Gastroesophageal sphincter (tissue), 4 donors: ENCODE data around the gene NR4A3. TPM values are rescaled to one million over a fixed set of nuclear protein-coding genes. Genes with fewer than 3 reads are reported as not detected.

ENCODE experiments used
- ATAC-seq: fragments of 150-250 bp; one replicate; pipeline ENCODE4 v1.9.1; 2016; ENCODE audit warnings: mild to moderate bottlenecking, moderate library complexity
- H3K27ac ChIP-seq, 4 donors: fragments of 200-600 bp; sonication (generic) in 3 of 4; 1 replicate in 3 of 4; 2 replicates in 1 of 4; pipeline ENCODE4 v1.5.1; 2016 to 2019
- H3K27me3 ChIP-seq: fragments of 200-600 bp; sonication (generic); one replicate; pipeline ENCODE4 v1.5.1; 2019
- H3K36me3 ChIP-seq, 2 donors: fragments of 200-600 bp; sonication (generic); one replicate each; pipeline ENCODE4 v1.5.1; 2019; ENCODE audit warnings: control low read depth in 1 of 2
- H3K4me1 ChIP-seq, 3 donors: fragments of 200-600 bp; sonication (generic); 1 replicate in 2 of 3; 2 replicates in 1 of 3; pipeline ENCODE4 v1.5.1; 2016 to 2019; ENCODE audit warnings: control low read depth in 2 of 3
- H3K4me3 ChIP-seq, 2 donors: fragments of 200-600 bp; sonication (generic); one replicate each; pipeline ENCODE4 v1.5.1; 2019; ENCODE audit warnings: mild to moderate bottlenecking in 1 of 2, moderate library complexity in 1 of 2
- H3K9me3 ChIP-seq, 3 donors: fragments of 200-600 bp; sonication (generic); one replicate each; pipeline ENCODE4 v1.5.1; 2017 to 2019; ENCODE audit warnings: control low read depth in 2 of 3
- EP300 ChIP-seq: sonication (generic); formaldehyde crosslinking; IDR thresholded peaks from one replicate; pipeline ENCODE4 v1.6.1; 2017; ENCODE audit warnings: antibody characterized with exemption, mild to moderate bottlenecking
- POLR2A ChIP-seq, 2 donors: fragments of 450-650 bp; IDR thresholded peaks; one replicate each; pipeline ENCODE4 v1.6.1; 2017; ENCODE audit warnings: antibody characterized with exemption in 2 of 2, mild to moderate bottlenecking in 2 of 2, moderate library complexity in 1 of 2
- POLR2AphosphoS5 ChIP-seq: sonication (generic); formaldehyde crosslinking; IDR thresholded peaks from one replicate; pipeline ENCODE4 v1.6.1; 2017; ENCODE audit warnings: antibody characterized with exemption
- WGBS, 2 donors: methylation state at CpG; one replicate each; pipeline ENCODE4 v1.1.5; 2018; ENCODE audit warnings: low coverage in 1 of 2; 5-methylcytosine and 5-hydroxymethylcytosine counted together
- total RNA-seq, 4 donors: library from RNA; depleted of rRNA; stranded (reverse); fragments of >200 nt; gene quantifications; one replicate each; pipeline ENCODE4 v1.1.0, GENCODE V29; 2016
- TF ChIP-seq, protein P1 (sequence below), 4 experiments: fragments of 200-600 bp in 2 of 4; fragments of 450-650 bp in 2 of 4; sonication (generic) in 1 of 4; IDR thresholded peaks; one replicate each; pipeline ENCODE4 v1.5.1; 2017 to 2019; ENCODE audit warnings: antibody characterized with exemption in 4 of 4, mild to moderate bottlenecking in 2 of 4, moderate library complexity in 2 of 4

The NR4A3 gene
- total RNA-seq, 4 donors from 2014 or later, result 0.52 to 51.2 (median 2.0) TPM

GRCh38 chr9:99845063-99845462 lies 23.4 kb downstream of the NR4A3 start:
- H3K4me1 ChIP-seq, result no peaks in the 10 kb centered on the region
- H3K27me3 ChIP-seq, result no peaks in the 10 kb centered on the region
- no peak overlapping the region for H3K4me3 ChIP-seq
- no peaks in the 10 kb centered on the region for H3K9me3 ChIP-seq
- peaks cover 0 to 24% of the 10 kb centered on the region in 2 donors for H3K36me3 ChIP-seq
- TF ChIP-seq POLR2A (IDR thresholded peaks at IDR 0.05), result no peak
- TF ChIP-seq, protein P1, sequence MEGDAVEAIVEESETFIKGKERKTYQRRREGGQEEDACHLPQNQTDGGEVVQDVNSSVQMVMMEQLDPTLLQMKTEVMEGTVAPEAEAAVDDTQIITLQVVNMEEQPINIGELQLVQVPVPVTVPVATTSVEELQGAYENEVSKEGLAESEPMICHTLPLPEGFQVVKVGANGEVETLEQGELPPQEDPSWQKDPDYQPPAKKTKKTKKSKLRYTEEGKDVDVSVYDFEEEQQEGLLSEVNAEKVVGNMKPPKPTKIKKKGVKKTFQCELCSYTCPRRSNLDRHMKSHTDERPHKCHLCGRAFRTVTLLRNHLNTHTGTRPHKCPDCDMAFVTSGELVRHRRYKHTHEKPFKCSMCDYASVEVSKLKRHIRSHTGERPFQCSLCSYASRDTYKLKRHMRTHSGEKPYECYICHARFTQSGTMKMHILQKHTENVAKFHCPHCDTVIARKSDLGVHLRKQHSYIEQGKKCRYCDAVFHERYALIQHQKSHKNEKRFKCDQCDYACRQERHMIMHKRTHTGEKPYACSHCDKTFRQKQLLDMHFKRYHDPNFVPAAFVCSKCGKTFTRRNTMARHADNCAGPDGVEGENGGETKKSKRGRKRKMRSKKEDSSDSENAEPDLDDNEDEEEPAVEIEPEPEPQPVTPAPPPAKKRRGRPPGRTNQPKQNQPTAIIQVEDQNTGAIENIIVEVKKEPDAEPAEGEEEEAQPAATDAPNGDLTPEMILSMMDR (IDR thresholded peaks at IDR 0.05), result no peak
- TF ChIP-seq POLR2AphosphoS5, result no peak
- TF ChIP-seq EP300, result no peak
- 91 to 93% methylated on average over 3 to 4 of the region's 4 CpGs for WGBS, 2 donors
- H3K27ac ChIP-seq, result no peak overlapping the region
- no peak for ATAC-seq

DNA sequence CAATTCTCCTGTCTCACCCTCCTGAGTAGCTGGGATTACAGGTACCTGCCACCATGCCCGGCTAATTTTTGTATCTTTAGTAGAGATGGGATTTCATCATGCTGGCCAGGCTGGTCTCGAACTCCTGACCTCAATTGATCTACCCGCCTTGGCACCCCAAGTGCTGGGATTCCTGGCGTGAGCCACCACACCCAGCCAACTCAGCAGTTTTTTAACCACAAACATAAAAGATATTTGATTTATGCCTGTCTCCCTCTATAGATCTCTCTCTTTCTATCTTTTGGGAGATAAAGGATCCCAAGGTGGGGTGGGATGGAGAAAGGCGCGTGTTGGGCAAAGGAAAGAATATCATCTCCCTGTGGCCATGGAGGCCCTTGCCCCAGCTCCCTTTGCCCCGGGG lies 26.8 kb downstream of the NR4A3 start:
- peaks cover 0 to 37% of the 10 kb centered on the region in 2 donors for H3K36me3 ChIP-seq
- 97 to 100% methylated on average over 6 of the region's 7 CpGs for WGBS, 2 donors

DNA sequence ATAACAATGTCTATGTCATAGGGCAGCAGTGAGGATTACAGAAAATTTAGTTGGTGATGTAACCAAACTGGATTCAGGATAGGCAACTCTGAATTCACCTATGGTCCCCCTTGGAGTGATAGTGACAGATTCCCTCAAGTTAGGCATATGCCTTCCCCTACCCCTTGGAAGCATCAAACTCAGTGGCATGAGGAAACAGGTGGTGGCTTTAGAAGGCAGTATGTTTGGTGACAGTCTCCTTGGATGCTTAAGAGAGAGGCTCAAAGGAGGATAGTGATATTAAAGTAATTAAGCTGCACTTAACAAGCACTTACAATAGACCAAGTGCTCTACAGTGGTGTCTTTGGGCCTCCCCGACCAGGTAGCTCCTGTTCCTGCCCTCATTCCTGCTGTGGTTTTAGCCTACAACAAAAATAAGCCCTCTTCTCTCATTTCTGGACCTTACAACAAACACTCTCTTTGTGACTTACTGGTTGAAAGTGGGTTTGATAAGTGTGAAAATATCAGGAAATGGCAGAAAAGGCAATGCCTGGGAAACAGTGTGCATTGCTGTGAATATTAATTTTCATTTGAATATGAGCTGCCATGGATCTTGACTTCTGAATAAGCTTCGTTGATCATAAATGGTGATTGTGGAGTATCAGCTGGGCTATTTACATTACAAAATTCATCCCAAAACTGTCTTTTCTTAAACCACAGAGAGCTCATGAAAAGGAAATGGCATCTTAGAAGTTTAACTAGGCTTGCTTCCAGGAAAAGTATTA lies 29.2 kb downstream of the NR4A3 start:
- no peaks in the 10 kb centered on the region for H3K9me3 ChIP-seq
- H3K4me1 ChIP-seq, result no peaks in the 10 kb centered on the region
- no peak for TF ChIP-seq EP300
- no peak overlapping the region for H3K4me3 ChIP-seq
- WGBS, 2 donors, result 52 to 60% methylated on average over 1 to 2 of the region's 2 CpGs
- H3K27me3 ChIP-seq, result no peaks in the 10 kb centered on the region
- H3K36me3 ChIP-seq, result peaks cover 0 to 37% of the 10 kb centered on the region in 2 donors
- no peak for ATAC-seq
- no peak overlapping the region for H3K27ac ChIP-seq

More for the DNA sequence above, 26.8 kb downstream of the NR4A3 start:
- Histone ChIP-seq H3K27me3 (no peaks in the 10 kb centered on the region), H3K4me3 (no peak overlapping the region), H3K9me3 (no peaks in the 10 kb centered on the region), H3K4me1 (no peaks in the 10 kb centered on the region), H3K27ac (no peak overlapping the region)
- no peak for TF ChIP-seq POLR2AphosphoS5
- TF ChIP-seq EP300, result no peak
- TF ChIP-seq, protein P1 (IDR thresholded peaks at IDR 0.05), result no peak
- TF ChIP-seq POLR2A (IDR thresholded peaks at IDR 0.05), result no peak
- ATAC-seq, result no peak

GRCh38 chr9:99851500-99851822 lies 29.8 kb downstream of the NR4A3 start:
- no peaks in the 10 kb centered on the region for H3K4me1 ChIP-seq
- TF ChIP-seq EP300 (no peak), POLR2A (IDR thresholded peaks at IDR 0.05) (no peak), POLR2AphosphoS5 (no peak)
- TF ChIP-seq, protein P1 (IDR thresholded peaks at IDR 0.05), result no peak
- no peak for ATAC-seq
- H3K27ac ChIP-seq, result no peak overlapping the region
- 27 to 60% methylated on average over 2 of the region's 2 CpGs for WGBS, 2 donors
- H3K4me3 ChIP-seq, result no peak overlapping the region
- H3K27me3 ChIP-seq, result no peaks in the 10 kb centered on the region
- H3K9me3 ChIP-seq, result no peaks in the 10 kb centered on the region
- H3K36me3 ChIP-seq, result peaks cover 0 to 37% of the 10 kb centered on the region in 2 donors

GRCh38 chr9:99852617-99853016 lies 30.9 kb downstream of the NR4A3 start:
- Histone ChIP-seq H3K9me3 (no peaks in the 10 kb centered on the region), H3K4me1 (no peaks in the 10 kb centered on the region), H3K27ac (no peak overlapping the region), H3K36me3 (peaks cover 0 to 26% of the 10 kb centered on the region in 2 donors), H3K27me3 (no peaks in the 10 kb centered on the region), H3K4me3 (no peak overlapping the region)
- TF ChIP-seq, protein P1 (IDR thresholded peaks at IDR 0.05), result no peak
- no peak for TF ChIP-seq POLR2A (IDR thresholded peaks at IDR 0.05)
- no peak for TF ChIP-seq EP300
- TF ChIP-seq POLR2AphosphoS5, result no peak
- no peak for ATAC-seq
- WGBS, 2 donors, result 72 to 91% methylated on average over 4 of the region's 4 CpGs
